Erythroblast (primary cell): ENCODE results near the gene GNAI1.

Experiments used
- DNase-seq, 2 experiments: peaks; one replicate each; lab custom pipeline; 2025; lab: John Stamatoyannopoulos, UW
- GATA1 ChIP-seq: IDR thresholded peaks from 2 replicates; pipeline ENCODE4 v1.6.1; 2011; ENCODE audit warnings: low read depth, mild to moderate bottlenecking, control low read depth, low read length, moderate library complexity
- POLR2A ChIP-seq: IDR thresholded peaks from 2 replicates; pipeline ENCODE4 v1.6.1; 2011; ENCODE audit warnings: mild to moderate bottlenecking, low read length

Gene GNAI1

DNA sequence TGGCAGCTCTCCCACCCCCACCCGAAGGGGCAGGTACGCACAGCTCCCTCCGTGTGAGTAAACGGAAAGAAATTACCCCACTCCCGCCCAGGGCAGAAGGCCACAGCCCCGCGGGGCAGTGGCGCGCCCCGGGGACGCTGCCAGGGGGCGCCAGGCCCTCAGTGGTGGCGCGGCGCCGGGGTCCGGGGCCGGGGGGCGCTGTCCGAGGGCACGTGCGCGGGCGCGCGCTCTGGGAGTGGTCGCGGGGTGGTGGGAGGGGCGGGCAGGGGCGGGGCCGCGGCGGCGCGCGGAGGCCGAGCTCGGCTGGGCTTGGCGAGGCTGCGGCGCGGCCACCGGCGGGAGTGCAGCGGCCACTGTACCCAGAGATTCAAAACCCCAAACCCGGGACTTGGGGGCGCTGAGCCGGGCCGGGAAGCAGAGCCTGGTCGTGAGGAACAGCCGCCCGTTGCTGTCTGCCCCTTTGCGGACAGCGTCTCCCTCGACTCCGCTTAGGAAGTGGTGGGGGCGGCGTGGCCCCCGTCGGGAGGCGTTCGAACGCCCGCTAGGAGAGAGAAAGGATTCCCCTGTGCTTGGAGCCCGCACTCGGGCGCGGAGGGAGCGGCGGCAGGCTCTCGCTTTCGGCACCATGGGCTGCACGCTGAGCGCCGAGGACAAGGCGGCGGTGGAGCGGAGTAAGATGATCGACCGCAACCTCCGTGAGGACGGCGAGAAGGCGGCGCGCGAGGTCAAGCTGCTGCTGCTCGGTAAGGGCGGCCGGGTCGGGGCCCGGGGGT is at the start of gene GNAI1:
Gene GNAI1 (plus strand): TSS at position 296 of the 773 bp plus-strand sequence. CDS start 330 bp downstream, at position 626.
- DNase-seq = peak; percentile 81 to 86
- no peak for TF ChIP-seq GATA1
- TF ChIP-seq POLR2A = peak; percentile 22

DNA sequence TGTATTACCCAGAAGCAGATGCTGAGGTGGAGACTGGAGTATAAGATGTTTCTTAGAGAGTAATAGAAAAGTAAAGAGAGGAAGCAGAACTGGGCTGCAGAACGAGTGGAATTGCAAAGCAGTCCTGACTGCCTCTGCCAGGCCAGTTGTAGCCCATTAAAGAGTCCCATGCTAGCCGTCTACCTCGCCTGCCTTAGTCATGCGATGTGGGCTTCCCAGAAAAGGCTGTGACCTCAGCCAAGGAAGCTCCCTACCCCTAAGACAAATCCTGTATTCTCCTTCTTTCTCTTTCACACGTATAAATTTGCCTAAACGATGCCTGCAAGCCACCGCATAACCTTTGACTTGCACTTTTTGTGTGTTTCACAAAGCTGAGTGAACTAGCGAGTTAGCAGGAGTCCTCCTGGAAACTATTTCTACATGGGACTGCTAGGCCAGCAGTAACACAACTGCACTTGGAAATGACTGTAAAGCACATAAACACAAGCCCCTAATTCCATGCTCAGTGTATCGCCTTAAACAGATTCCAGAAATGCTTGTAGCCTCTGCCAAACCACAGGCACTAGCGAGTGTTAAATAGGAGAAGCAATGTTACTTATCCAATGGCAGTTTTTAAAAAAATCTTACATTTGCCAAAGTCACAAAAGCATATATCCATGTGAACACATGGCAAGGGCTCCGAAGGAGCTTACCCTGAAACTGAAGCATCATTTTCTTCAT is 47.4 kb upstream of the GNAI1 start:
- TF ChIP-seq GATA1 = no peak
- no peak for TF ChIP-seq POLR2A
- DNase-seq = no peak

DNA sequence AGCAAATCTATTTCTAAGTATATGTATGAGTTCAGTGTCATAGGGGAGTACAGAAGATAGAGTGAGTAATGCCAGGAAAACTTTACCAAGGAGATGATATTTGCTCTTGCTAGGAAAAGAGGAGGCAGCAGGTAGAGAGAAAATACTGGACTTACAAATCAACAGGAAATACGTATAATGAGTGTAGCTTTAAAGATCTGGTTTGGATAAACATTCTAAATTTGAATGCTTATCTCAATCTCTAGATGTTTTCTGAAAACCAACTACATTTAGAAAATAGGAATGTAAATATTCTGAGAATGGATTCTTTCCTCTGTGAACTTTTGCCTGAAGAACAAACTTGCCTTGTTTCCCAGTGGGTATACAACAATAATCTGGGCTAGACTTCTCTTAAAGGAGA is 46.9 kb upstream of the GNAI1 start:
- TF ChIP-seq GATA1 = no peak
- no peak for TF ChIP-seq POLR2A

DNA sequence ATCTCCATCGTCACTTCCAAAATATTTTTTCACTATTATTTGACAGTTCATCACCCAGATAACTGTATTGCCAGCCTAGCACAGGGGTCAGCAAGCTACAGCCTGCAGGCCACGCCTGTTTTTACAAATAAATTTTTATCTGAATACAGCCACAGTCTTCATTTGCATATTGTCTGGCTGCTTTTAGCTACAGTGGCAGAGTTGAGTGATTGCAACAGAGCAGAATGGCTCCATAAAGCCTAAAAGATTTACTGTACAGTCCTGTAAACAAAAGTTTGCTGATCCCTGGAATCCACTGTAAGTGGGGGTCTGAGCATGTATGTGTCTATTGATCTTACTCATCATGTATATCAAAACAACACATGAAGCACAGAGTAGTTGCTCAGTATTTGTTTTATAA is 45.9 kb upstream of the GNAI1 start:
- peak; percentile 35 to 59 for DNase-seq
- TF ChIP-seq POLR2A = no peak
- TF ChIP-seq GATA1 = no peak

More for the DNA sequence above, 46.9 kb upstream of the GNAI1 start:
- no peak for DNase-seq

DNA sequence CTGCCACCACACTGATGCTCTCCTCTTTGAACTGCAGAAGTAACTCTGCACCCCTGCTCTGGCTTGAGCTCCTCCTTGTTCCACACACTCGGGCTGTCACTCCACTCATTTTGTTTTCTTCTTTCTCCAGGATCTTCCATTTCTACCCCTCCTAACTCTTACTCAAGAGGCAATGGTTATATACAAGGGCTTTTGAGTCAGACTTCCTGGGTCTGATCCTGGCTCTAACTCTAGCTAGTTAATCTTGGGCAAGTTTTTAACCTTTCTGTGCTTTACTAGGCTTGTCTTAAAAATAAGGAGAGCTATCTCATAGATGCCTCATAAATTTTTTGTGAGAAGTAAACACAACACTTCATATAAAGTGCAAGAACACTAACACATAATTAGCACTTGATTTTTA is 45.3 kb upstream of the GNAI1 start:
- no peak for TF ChIP-seq GATA1
- no peak for TF ChIP-seq POLR2A
- no peak for DNase-seq

DNA sequence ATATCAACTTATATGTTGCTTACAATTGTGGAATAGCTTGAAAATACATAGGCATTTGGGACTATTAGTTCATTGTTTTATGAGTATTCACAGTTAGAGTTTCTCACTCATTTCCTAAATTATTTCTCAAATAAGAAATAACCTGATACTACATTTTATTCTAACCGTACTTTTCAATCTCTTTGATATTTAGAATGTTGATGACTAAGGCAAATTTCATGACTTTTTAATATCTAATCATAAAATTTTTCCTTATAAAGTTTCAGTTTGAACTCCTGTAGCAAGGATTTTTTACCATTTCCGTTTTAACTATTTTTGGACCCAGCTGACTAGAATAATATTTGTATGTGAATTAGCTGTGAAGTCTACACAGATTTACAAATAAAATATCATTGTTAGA is 41.3 kb upstream of the GNAI1 start:
- TF ChIP-seq POLR2A (no peak), GATA1 (no peak)
- DNase-seq = no peak

DNA sequence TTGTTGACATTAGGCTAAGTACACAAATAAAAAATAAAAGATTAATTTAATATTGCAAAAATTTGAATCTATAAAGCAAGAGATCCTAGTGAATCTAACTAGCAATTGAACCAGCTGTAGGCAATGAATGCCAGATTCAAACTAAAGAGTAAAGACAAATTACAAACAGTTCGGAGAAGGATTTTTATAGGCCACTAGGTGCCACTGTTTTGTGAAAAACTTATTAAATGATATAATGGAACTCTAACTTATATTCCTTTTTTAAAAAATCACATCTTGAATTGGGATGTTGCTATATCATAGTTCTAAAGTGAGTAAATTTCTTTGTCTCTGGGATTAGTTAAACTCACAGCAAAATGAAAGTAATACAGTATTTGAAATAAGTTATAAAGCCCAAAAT is 39.1 kb upstream of the GNAI1 start:
- DNase-seq = peak; percentile 8 to 10
- TF ChIP-seq GATA1 (no peak), POLR2A (no peak)

DNA sequence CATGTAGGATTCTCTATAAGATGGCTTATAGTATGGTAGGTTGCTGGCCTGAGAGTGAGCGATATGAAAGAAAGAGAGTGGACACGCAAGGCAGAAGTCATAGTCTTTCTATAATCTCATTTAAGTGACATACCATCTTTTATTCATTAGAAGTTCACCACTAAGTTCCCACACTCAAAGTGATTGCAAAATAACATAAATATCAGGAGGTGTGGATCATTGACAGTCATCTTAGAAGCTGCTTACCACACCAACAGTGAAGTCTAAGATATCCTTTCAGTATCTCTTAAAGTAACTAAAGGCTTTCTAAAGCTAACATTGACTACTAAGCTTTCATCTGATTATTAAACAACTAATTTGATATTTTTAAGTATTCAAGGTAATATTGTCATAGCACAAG is 36.9 kb upstream of the GNAI1 start:
- no peak for DNase-seq
- TF ChIP-seq GATA1 (no peak), POLR2A (no peak)

DNA sequence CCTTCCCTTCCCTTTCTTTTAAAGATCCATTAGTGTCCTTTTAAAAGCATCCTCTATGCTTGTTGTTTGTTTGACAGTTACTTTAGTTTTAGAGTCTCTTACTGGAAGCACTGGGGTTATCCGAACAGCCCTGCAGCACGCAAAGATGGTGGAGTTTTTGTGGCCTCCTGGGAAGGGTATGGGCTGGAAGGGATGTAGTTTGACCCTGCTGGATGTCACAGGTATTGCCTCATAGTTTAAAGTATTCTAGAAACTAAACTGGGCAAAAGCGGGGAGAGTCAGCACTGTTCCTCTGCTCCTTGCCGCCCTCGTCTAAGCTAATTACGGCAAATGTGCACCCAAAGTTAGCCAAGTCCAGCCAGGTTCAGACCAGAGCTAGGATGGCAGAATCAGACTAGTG is 35.8 kb upstream of the GNAI1 start:
- no peak for TF ChIP-seq GATA1
- no peak for TF ChIP-seq POLR2A
- DNase-seq = no peak

DNA sequence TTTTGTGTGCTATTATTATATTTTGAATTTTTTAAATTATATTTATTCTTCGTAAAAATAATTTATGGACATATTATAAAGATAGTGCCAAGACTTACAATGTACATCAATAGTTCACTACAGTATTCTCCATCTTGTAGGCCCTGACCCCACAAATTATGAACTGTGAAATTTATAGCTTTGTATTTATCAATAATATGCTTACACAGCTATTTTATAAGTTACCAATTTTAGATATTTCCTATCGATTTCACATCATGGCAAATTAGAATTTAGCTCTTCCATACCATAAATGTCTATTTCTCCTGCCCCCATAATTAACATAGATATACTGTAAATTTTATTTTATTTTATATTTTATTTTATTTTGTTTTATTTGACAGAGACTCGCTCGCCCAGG is 34.4 kb upstream of the GNAI1 start:
- DNase-seq = no peak
- TF ChIP-seq POLR2A (no peak), GATA1 (no peak)

DNA sequence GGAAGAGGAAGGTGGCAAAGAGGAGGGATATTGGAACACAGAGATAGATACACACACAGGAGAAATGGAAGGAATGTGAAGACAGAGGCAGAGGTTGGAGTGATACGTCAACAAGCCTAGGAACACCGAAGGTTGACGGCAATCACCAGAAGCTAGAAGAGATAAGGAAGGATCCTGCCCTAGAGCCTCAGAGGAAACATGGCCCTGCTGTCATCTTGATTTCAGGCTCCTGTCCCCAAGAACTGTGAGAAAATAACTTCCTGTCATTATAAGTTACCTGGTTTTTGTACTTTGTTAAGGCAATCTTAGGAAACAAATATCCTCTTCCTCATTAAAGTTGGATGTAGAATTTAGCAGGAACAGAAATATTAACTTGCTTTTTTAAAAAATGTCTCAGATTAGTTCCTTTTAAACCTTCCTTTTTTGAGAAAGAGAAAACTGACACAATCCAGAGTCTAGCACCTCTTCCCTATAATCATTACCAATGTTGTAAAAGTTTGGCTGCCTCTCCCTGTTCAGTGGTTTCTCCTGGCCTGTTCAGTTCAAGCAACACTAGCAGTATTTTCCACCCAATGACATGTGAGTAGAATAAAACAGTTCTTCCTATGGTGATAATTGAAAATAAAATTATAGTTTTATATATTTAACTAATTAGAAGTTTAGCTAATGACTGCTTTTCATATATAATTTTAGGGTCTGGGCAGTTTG is 28.8 kb upstream of the GNAI1 start:
- peak; percentile 35 to 64 for DNase-seq

DNA sequence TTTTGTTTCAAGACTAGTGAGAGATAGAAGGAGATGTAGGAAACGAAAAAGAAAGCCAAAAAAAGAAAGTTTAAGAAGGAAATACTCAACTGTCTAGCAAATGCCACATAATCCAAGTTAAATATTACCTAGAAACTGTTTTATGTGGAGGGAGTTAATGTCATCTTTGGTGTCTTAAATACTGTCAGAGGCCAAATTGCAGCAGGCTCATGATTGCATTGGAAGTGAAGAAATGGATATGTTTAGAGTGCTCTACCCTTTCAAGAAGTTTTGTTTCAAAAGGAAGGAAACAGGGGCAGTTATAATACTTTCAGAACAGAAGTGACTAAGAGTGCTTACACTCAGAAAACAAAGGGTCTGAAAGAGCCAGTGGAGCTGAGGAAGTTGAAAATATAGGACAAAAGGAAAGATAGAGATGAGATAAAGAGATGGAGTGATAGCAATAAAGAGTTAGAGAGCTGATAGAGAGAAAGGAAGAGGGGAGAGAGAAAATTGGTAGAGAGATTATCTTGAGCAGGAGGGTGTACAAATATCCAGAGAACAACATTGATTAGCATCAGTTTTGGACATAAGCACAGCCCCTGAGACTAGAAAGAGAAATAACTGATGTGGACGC is 28.0 kb upstream of the GNAI1 start:
- no peak for TF ChIP-seq POLR2A
- DNase-seq = no peak

More for the DNA sequence above, 28.8 kb upstream of the GNAI1 start:
- TF ChIP-seq POLR2A (no peak), GATA1 (no peak)

DNA sequence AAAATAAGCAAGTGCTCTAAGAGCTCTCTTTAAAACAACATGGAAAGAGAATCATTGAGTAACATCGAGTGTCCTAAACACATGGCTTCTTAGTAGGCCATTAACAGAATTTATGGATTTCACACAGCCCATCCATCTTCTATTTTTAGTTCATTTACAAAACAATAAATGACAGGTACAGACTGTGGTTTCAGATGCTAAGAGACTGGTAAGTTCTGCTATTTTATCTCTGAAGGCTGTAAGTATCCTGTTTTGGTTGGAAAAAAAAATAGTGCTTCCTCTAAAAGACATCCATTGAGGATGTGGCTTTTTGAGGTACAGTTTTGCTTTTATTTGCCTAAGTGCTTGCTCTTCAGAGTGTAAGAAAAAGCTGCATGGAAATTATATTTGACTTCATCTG is 27.4 kb upstream of the GNAI1 start:
- DNase-seq = no peak

More for the DNA sequence above, 27.4 kb upstream of the GNAI1 start:
- TF ChIP-seq GATA1 = no peak
- TF ChIP-seq POLR2A = no peak
